ENCODE data around the gene C2orf76. TPM values are rescaled to one million over a fixed set of nuclear protein-coding genes. Genes with fewer than 3 reads are reported as not detected.

The C2orf76 gene
- total and polyA plus RNA-seq, 2 experiments from 2014 or later = 5.8 to 21.6 TPM

DNA sequence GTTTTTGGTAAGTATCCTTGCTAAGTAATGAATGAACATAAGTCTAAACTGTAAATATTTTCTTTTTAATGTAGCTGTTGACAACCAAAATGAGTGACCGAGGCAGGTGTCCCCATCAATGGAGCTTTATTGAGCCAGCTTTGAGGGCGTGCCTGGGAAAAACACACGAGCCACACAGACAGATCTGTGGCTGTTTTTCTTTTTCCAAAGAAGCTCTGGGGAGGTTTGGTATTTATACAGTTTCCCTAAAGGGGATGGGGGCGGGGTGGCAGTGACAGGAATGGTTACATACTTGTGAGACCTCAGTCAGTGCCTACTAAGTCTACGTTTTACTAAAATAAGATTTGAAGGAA is 11.3 kb upstream of the C2orf76 start:
- Histone ChIP-seq H3K4me2 (no peak overlapping the region), H3K4me3 (no peak overlapping the region), H3K9me2 (ENCODE audit: insufficient read depth) (no peaks in the 10 kb centered on the region), H3K79me2 (replicated peaks; ENCODE audit: insufficient read depth) (no peaks in the 10 kb centered on the region), H3K4me1 (ENCODE audit: insufficient read depth) (peaks cover 4% of the 10 kb centered on the region; the same call in 1 of the 2 replicates), H3F3A (replicated peaks; ENCODE audit: low read depth) (no peaks in the 10 kb centered on the region), H3K27ac (ENCODE audit: low read depth) (no peak overlapping the region), H4K20me1 (replicated peaks; ENCODE audit: insufficient read depth) (no peaks in the 10 kb centered on the region), H2AFZ (no peak overlapping the region), H3K27me3 (ENCODE audit: insufficient read depth) (no peaks in the 10 kb centered on the region), H3K36me3 (ENCODE audit: insufficient read depth) (peaks cover 11% of the 10 kb centered on the region; the same call in 1 of the 2 replicates)
- ATAC-seq = no peak
- H3K9me3 Mint-ChIP-seq = peaks cover 6% of the 10 kb centered on the region
- TF ChIP-seq CREB1 (CRISPR knock-in tag; IDR thresholded peaks at IDR 0.05; ENCODE audit: low read depth) (no peak), EZH2 (IDR thresholded peaks at IDR 0.05; ENCODE audit: low read depth, unreplicated experiment) (no peak), NANOG (IDR thresholded peaks at IDR 0.05; ENCODE audit: borderline replicate concordance) (no peak), ZNF462 (CRISPR knock-in tag; IDR thresholded peaks at IDR 0.05) (no peak), ZNF114 (CRISPR knock-in tag; IDR thresholded peaks at IDR 0.05) (no peak), EZH2phosphoT487 (IDR thresholded peaks at IDR 0.05; ENCODE audit: unreplicated experiment) (no peak), POLR2AphosphoS5 (IDR thresholded peaks at IDR 0.05; ENCODE audit: low read depth) (no peak), ZNF331 (CRISPR knock-in tag; IDR thresholded peaks at IDR 0.05; ENCODE audit: low read depth) (no peak), STAT1 (IDR thresholded peaks at IDR 0.05; ENCODE audit: unreplicated experiment) (no peak)
- TF ChIP-seq, protein P1, sequence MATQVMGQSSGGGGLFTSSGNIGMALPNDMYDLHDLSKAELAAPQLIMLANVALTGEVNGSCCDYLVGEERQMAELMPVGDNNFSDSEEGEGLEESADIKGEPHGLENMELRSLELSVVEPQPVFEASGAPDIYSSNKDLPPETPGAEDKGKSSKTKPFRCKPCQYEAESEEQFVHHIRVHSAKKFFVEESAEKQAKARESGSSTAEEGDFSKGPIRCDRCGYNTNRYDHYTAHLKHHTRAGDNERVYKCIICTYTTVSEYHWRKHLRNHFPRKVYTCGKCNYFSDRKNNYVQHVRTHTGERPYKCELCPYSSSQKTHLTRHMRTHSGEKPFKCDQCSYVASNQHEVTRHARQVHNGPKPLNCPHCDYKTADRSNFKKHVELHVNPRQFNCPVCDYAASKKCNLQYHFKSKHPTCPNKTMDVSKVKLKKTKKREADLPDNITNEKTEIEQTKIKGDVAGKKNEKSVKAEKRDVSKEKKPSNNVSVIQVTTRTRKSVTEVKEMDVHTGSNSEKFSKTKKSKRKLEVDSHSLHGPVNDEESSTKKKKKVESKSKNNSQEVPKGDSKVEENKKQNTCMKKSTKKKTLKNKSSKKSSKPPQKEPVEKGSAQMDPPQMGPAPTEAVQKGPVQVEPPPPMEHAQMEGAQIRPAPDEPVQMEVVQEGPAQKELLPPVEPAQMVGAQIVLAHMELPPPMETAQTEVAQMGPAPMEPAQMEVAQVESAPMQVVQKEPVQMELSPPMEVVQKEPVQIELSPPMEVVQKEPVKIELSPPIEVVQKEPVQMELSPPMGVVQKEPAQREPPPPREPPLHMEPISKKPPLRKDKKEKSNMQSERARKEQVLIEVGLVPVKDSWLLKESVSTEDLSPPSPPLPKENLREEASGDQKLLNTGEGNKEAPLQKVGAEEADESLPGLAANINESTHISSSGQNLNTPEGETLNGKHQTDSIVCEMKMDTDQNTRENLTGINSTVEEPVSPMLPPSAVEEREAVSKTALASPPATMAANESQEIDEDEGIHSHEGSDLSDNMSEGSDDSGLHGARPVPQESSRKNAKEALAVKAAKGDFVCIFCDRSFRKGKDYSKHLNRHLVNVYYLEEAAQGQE (IDR thresholded peaks at IDR 0.05; ENCODE audit: unreplicated experiment) = no peak
- TF ChIP-seq, protein P2, sequence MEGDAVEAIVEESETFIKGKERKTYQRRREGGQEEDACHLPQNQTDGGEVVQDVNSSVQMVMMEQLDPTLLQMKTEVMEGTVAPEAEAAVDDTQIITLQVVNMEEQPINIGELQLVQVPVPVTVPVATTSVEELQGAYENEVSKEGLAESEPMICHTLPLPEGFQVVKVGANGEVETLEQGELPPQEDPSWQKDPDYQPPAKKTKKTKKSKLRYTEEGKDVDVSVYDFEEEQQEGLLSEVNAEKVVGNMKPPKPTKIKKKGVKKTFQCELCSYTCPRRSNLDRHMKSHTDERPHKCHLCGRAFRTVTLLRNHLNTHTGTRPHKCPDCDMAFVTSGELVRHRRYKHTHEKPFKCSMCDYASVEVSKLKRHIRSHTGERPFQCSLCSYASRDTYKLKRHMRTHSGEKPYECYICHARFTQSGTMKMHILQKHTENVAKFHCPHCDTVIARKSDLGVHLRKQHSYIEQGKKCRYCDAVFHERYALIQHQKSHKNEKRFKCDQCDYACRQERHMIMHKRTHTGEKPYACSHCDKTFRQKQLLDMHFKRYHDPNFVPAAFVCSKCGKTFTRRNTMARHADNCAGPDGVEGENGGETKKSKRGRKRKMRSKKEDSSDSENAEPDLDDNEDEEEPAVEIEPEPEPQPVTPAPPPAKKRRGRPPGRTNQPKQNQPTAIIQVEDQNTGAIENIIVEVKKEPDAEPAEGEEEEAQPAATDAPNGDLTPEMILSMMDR (conservative IDR thresholded peaks at IDR 0.05; ENCODE audit: low read depth in 2 of 2) = no peak
- TF ChIP-seq, protein P3, sequence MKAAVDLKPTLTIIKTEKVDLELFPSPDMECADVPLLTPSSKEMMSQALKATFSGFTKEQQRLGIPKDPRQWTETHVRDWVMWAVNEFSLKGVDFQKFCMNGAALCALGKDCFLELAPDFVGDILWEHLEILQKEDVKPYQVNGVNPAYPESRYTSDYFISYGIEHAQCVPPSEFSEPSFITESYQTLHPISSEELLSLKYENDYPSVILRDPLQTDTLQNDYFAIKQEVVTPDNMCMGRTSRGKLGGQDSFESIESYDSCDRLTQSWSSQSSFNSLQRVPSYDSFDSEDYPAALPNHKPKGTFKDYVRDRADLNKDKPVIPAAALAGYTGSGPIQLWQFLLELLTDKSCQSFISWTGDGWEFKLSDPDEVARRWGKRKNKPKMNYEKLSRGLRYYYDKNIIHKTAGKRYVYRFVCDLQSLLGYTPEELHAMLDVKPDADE (IDR thresholded peaks at IDR 0.05) = no peak
- DNase-seq (ENCODE audit: low spot score) = no peak
- H3K4me3 Mint-ChIP-seq = no peak overlapping the region
- H3K36me3 Mint-ChIP-seq (ENCODE audit: low read depth) = peaks cover 22% of the 10 kb centered on the region
- no peak overlapping the region for H3K27ac Mint-ChIP-seq
- H3K4me1 Mint-ChIP-seq = peaks cover 10% of the 10 kb centered on the region
- peaks cover 4% of the 10 kb centered on the region for H3K27me3 Mint-ChIP-seq (ENCODE audit: insufficient read depth, low read depth, poor library complexity)

All from GM23338 (cell line).